Calu3 (cell line): ENCODE results near the gene AP2A1. TPM values are rescaled to one million over a fixed set of nuclear protein-coding genes. Genes with fewer than 3 reads are reported as not detected.

Experiments used
- BruUV-seq: library from RNA; stranded (reverse); fragments of 400-500 nt; replicated peaks from 2 replicates; lab custom pipeline; 2021; lab: Mats Ljungman, UMichigan
- CTCF ChIA-PET: fragments of 300-600 bp; sonication (Branson Sonifier 250); formaldehyde crosslinking; loops from one replicate; lab custom pipeline; 2022; ENCODE audit warnings: antibody characterized with exemption; lab: Charles Lee
- DNase-seq: peaks from one replicate; pipeline ENCODE4 v3.0.0; 2022
- H3K27ac Mint-ChIP-seq: one replicate; pipeline ENCODE4 v1.8.0; 2022; ENCODE audit warnings: mixed read lengths; ENCODE audit not compliant: unreplicated experiment
- H3K27me3 Mint-ChIP-seq: one replicate; pipeline ENCODE4 v1.8.0; 2022; ENCODE audit warnings: mixed read lengths; ENCODE audit not compliant: unreplicated experiment
- H3K36me3 Mint-ChIP-seq: one replicate; pipeline ENCODE4 v1.8.0; 2022; ENCODE audit warnings: mild to moderate bottlenecking, moderate library complexity, mixed read lengths; ENCODE audit not compliant: insufficient read depth, unreplicated experiment
- H3K4me1 Mint-ChIP-seq: one replicate; pipeline ENCODE4 v1.8.0; 2022; ENCODE audit warnings: mild to moderate bottlenecking, low read depth, mixed read lengths; ENCODE audit not compliant: unreplicated experiment
- H3K4me3 Mint-ChIP-seq: one replicate; pipeline ENCODE4 v1.8.0; 2022; ENCODE audit warnings: mild to moderate bottlenecking, low read depth, moderate library complexity, mixed read lengths; ENCODE audit not compliant: unreplicated experiment
- H3K9me3 Mint-ChIP-seq: one replicate; pipeline ENCODE4 v1.8.0; 2022; ENCODE audit warnings: low read depth, mixed read lengths; ENCODE audit not compliant: unreplicated experiment
- CTCF ChIP-seq: fragments of 200-600 bp; IDR thresholded peaks from one replicate; pipeline ENCODE4 v1.8.0; 2022; ENCODE audit warnings: antibody characterized with exemption; ENCODE audit not compliant: unreplicated experiment
- intact Hi-C: fragments of 100-400 bp; cut with micrococcal nuclease; formaldehyde crosslinking; loops from one replicate; pipeline ENCODE4 v1.10.0; 2022; ENCODE audit not compliant: unreplicated experiment
- total RNA-seq: library from RNA; stranded (reverse); gene quantifications from 2 replicates; pipeline ENCODE4 v1.2.3, GENCODE V29; 2022

AP2A1 gene
- total RNA-seq, 1 experiment from 2014 or later, result 89.0 TPM

GRCh38 chr19:49774969-49775368 lies 8.2 kb downstream of the AP2A1 start:
- Mint-ChIP-seq H3K4me3 (no peak overlapping the region), H3K27me3 (no peaks in the 10 kb centered on the region), H3K36me3 (peaks cover 2% of the 10 kb centered on the region), H3K27ac (no peak overlapping the region), H3K9me3 (no peaks in the 10 kb centered on the region), H3K4me1 (no peaks in the 10 kb centered on the region)
- intact Hi-C loops, result no loop called here
- CTCF ChIA-PET, result no interaction called here
- no peak for TF ChIP-seq CTCF
- BruUV-seq, result no TSS peak
- no peak for DNase-seq

- H3K27me3 Mint-ChIP-seq, result no peaks in the 10 kb centered on the region
Observed at GRCh38 chr19:49775742-49776370, 9.1 kb downstream of the AP2A1 start.

GRCh38 chr19:49776371-49776764 lies 9.6 kb downstream of the AP2A1 start:
- intact Hi-C loops, result no loop called here
- TF ChIP-seq CTCF, result no peak
- BruUV-seq, result no TSS peak
- Mint-ChIP-seq H3K4me1 (no peaks in the 10 kb centered on the region), H3K36me3 (no peaks in the 10 kb centered on the region), H3K9me3 (no peaks in the 10 kb centered on the region), H3K27me3 (no peaks in the 10 kb centered on the region), H3K4me3 (no peak overlapping the region), H3K27ac (no peak overlapping the region)
- no peak for DNase-seq
- CTCF ChIA-PET, result no interaction called here

More at GRCh38 chr19:49775742-49776370, 9.1 kb downstream of the AP2A1 start:
- no TSS peak for BruUV-seq
- intact Hi-C loops, result no loop called here
- H3K9me3 Mint-ChIP-seq, result no peaks in the 10 kb centered on the region
- H3K4me1 Mint-ChIP-seq, result no peaks in the 10 kb centered on the region
- no peak for DNase-seq
- H3K27ac Mint-ChIP-seq, result no peak overlapping the region
- H3K4me3 Mint-ChIP-seq, result no peak overlapping the region
- H3K36me3 Mint-ChIP-seq, result no peaks in the 10 kb centered on the region
- no peak for TF ChIP-seq CTCF
- CTCF ChIA-PET, result no interaction called here

- CTCF ChIA-PET, result interaction anchor here (0.6 kb wide), 1 partner anchor 108 kb away, joined by 5 read pairs; no protein-coding TSS in a partner anchor
- no peaks in the 10 kb centered on the region for H3K9me3 Mint-ChIP-seq
- intact Hi-C loops, result no loop called here
- H3K27ac Mint-ChIP-seq, result no peak overlapping the region
- peaks cover 9% of the 10 kb centered on the region for H3K36me3 Mint-ChIP-seq
- no peak for TF ChIP-seq CTCF
- H3K4me3 Mint-ChIP-seq, result no peak overlapping the region
- no peaks in the 10 kb centered on the region for H3K27me3 Mint-ChIP-seq
- no peak for DNase-seq
- BruUV-seq, result no TSS peak
- H3K4me1 Mint-ChIP-seq, result no peaks in the 10 kb centered on the region
Observed at GRCh38 chr19:49779731-49780555, 13.1 kb downstream of the AP2A1 start.
